ENCODE results near the gene RTN1. TPM values are rescaled to one million over a fixed set of nuclear protein-coding genes. Genes with fewer than 3 reads are reported as not detected.

The RTN1 gene
- total RNA-seq, 1 donor from 2014 or later: not detected

GRCh38 chr14:59704054-59704645 is 166.4 kb downstream of the RTN1 start:
- no peaks in the 10 kb centered on the region for H3K4me1 Mint-ChIP-seq (ENCODE audit: low read depth)
- no peak overlapping the region for H3K27ac Mint-ChIP-seq
- intact Hi-C loops (cut with micrococcal nuclease): no loop called here
- peaks cover 2% of the 10 kb centered on the region for H3K27me3 Mint-ChIP-seq (ENCODE audit: insufficient read depth)
- no peak for DNase-seq (ENCODE audit: low spot score)
- H3K9me3 Mint-ChIP-seq: no peaks in the 10 kb centered on the region
- H3K36me3 Mint-ChIP-seq (ENCODE audit: low read depth): no peaks in the 10 kb centered on the region
- no peak overlapping the region for H3K4me3 Mint-ChIP-seq

- no peak overlapping the region for H3K27ac Mint-ChIP-seq
- DNase-seq (ENCODE audit: low spot score): no peak
- peaks cover 6% of the 10 kb centered on the region for H3K27me3 Mint-ChIP-seq (ENCODE audit: insufficient read depth)
- intact Hi-C loops (cut with micrococcal nuclease): no loop called here
- H3K4me1 Mint-ChIP-seq (ENCODE audit: low read depth): no peaks in the 10 kb centered on the region
- H3K9me3 Mint-ChIP-seq: no peaks in the 10 kb centered on the region
- H3K36me3 Mint-ChIP-seq (ENCODE audit: low read depth): no peaks in the 10 kb centered on the region
- no peak overlapping the region for H3K4me3 Mint-ChIP-seq
These were observed 171.1 kb downstream of the RTN1 start for GRCh38 chr14:59699442-59699841.

- intact Hi-C loops (cut with micrococcal nuclease): no loop called here
- Mint-ChIP-seq H3K4me3 (no peak overlapping the region), H3K27me3 (ENCODE audit: insufficient read depth) (peaks cover 6% of the 10 kb centered on the region), H3K4me1 (ENCODE audit: low read depth) (no peaks in the 10 kb centered on the region), H3K9me3 (no peaks in the 10 kb centered on the region), H3K27ac (no peak overlapping the region), H3K36me3 (ENCODE audit: low read depth) (no peaks in the 10 kb centered on the region)
- DNase-seq (ENCODE audit: low spot score): no peak
These were observed 171.8 kb downstream of the RTN1 start for GRCh38 chr14:59698793-59699192.

- no peak for DNase-seq (ENCODE audit: low spot score)
- intact Hi-C loops (cut with micrococcal nuclease): no loop called here
- H3K27me3 Mint-ChIP-seq (ENCODE audit: insufficient read depth): peaks cover 6% of the 10 kb centered on the region
- H3K4me1 Mint-ChIP-seq (ENCODE audit: low read depth): no peaks in the 10 kb centered on the region
- H3K9me3 Mint-ChIP-seq: no peaks in the 10 kb centered on the region
- no peak overlapping the region for H3K4me3 Mint-ChIP-seq
- H3K27ac Mint-ChIP-seq: no peak overlapping the region
- H3K36me3 Mint-ChIP-seq (ENCODE audit: low read depth): no peaks in the 10 kb centered on the region
These were observed 175.4 kb downstream of the RTN1 start for GRCh38 chr14:59695198-59695597.

GRCh38 chr14:59691266-59691665 is 179.3 kb downstream of the RTN1 start:
- H3K36me3 Mint-ChIP-seq (ENCODE audit: low read depth): no peaks in the 10 kb centered on the region
- no peaks in the 10 kb centered on the region for H3K4me1 Mint-ChIP-seq (ENCODE audit: low read depth)
- no peak overlapping the region for H3K4me3 Mint-ChIP-seq
- H3K9me3 Mint-ChIP-seq: no peaks in the 10 kb centered on the region
- intact Hi-C loops (cut with micrococcal nuclease): no loop called here
- peaks cover 6% of the 10 kb centered on the region for H3K27me3 Mint-ChIP-seq (ENCODE audit: insufficient read depth)
- H3K27ac Mint-ChIP-seq: no peak overlapping the region
- DNase-seq (ENCODE audit: low spot score): no peak

GRCh38 chr14:59690426-59690825 is 180.2 kb downstream of the RTN1 start:
- H3K4me3 Mint-ChIP-seq: no peak overlapping the region
- H3K9me3 Mint-ChIP-seq: no peaks in the 10 kb centered on the region
- H3K27ac Mint-ChIP-seq: no peak overlapping the region
- DNase-seq (ENCODE audit: low spot score): no peak
- peaks cover 9% of the 10 kb centered on the region for H3K27me3 Mint-ChIP-seq (ENCODE audit: insufficient read depth)
- intact Hi-C loops (cut with micrococcal nuclease): no loop called here
- no peaks in the 10 kb centered on the region for H3K36me3 Mint-ChIP-seq (ENCODE audit: low read depth)
- no peaks in the 10 kb centered on the region for H3K4me1 Mint-ChIP-seq (ENCODE audit: low read depth)

GRCh38 chr14:59688224-59689170 is 182.1 kb downstream of the RTN1 start:
- DNase-seq (ENCODE audit: low spot score): no peak
- H3K4me1 Mint-ChIP-seq (ENCODE audit: low read depth): no peaks in the 10 kb centered on the region
- H3K9me3 Mint-ChIP-seq: no peaks in the 10 kb centered on the region
- H3K36me3 Mint-ChIP-seq (ENCODE audit: low read depth): no peaks in the 10 kb centered on the region
- no peak overlapping the region for H3K4me3 Mint-ChIP-seq
- intact Hi-C loops (cut with micrococcal nuclease): loop anchor here (1.0 kb wide), 1 partner anchor 181 kb away; no protein-coding TSS in a partner anchor
- H3K27ac Mint-ChIP-seq: no peak overlapping the region
- H3K27me3 Mint-ChIP-seq (ENCODE audit: insufficient read depth): peaks cover 11% of the 10 kb centered on the region

- H3K36me3 Mint-ChIP-seq (ENCODE audit: low read depth): no peaks in the 10 kb centered on the region
- no peaks in the 10 kb centered on the region for H3K4me1 Mint-ChIP-seq (ENCODE audit: low read depth)
- no peaks in the 10 kb centered on the region for H3K9me3 Mint-ChIP-seq
- no peak for DNase-seq (ENCODE audit: low spot score)
- intact Hi-C loops (cut with micrococcal nuclease): loop anchor here (1.0 kb wide), 1 partner anchor 180 kb away; no protein-coding TSS in a partner anchor
- no peak overlapping the region for H3K4me3 Mint-ChIP-seq
- H3K27me3 Mint-ChIP-seq (ENCODE audit: insufficient read depth): peaks cover 11% of the 10 kb centered on the region
- H3K27ac Mint-ChIP-seq: no peak overlapping the region
These were observed 182.9 kb downstream of the RTN1 start for GRCh38 chr14:59687663-59688062.

- Mint-ChIP-seq H3K4me1 (ENCODE audit: low read depth) (no peaks in the 10 kb centered on the region), H3K9me3 (no peaks in the 10 kb centered on the region), H3K27ac (no peak overlapping the region), H3K27me3 (ENCODE audit: insufficient read depth) (peaks cover 4% of the 10 kb centered on the region), H3K36me3 (ENCODE audit: low read depth) (no peaks in the 10 kb centered on the region), H3K4me3 (no peak overlapping the region)
- intact Hi-C loops (cut with micrococcal nuclease): no loop called here
- DNase-seq (ENCODE audit: low spot score): no peak
These were observed 190.7 kb downstream of the RTN1 start for GRCh38 chr14:59679872-59680271.

- no peaks in the 10 kb centered on the region for H3K27me3 Mint-ChIP-seq (ENCODE audit: insufficient read depth)
- no peak overlapping the region for H3K27ac Mint-ChIP-seq
- intact Hi-C loops (cut with micrococcal nuclease): no loop called here
- H3K9me3 Mint-ChIP-seq: no peaks in the 10 kb centered on the region
- no peaks in the 10 kb centered on the region for H3K36me3 Mint-ChIP-seq (ENCODE audit: low read depth)
- H3K4me3 Mint-ChIP-seq: no peak overlapping the region
- H3K4me1 Mint-ChIP-seq (ENCODE audit: low read depth): no peaks in the 10 kb centered on the region
- no peak for DNase-seq (ENCODE audit: low spot score)
These were observed 192.2 kb downstream of the RTN1 start for GRCh38 chr14:59678352-59678751.

GRCh38 chr14:59677771-59678231 is 192.8 kb downstream of the RTN1 start:
- H3K9me3 Mint-ChIP-seq: no peaks in the 10 kb centered on the region
- intact Hi-C loops (cut with micrococcal nuclease): no loop called here
- DNase-seq (ENCODE audit: low spot score): no peak
- H3K36me3 Mint-ChIP-seq (ENCODE audit: low read depth): no peaks in the 10 kb centered on the region
- no peaks in the 10 kb centered on the region for H3K27me3 Mint-ChIP-seq (ENCODE audit: insufficient read depth)
- no peak overlapping the region for H3K4me3 Mint-ChIP-seq
- H3K4me1 Mint-ChIP-seq (ENCODE audit: low read depth): no peaks in the 10 kb centered on the region
- H3K27ac Mint-ChIP-seq: no peak overlapping the region

- Mint-ChIP-seq H3K36me3 (ENCODE audit: low read depth) (no peaks in the 10 kb centered on the region), H3K27ac (no peak overlapping the region), H3K4me3 (no peak overlapping the region), H3K4me1 (ENCODE audit: low read depth) (no peaks in the 10 kb centered on the region), H3K9me3 (no peaks in the 10 kb centered on the region), H3K27me3 (ENCODE audit: insufficient read depth) (no peaks in the 10 kb centered on the region)
- DNase-seq (ENCODE audit: low spot score): no peak
- intact Hi-C loops (cut with micrococcal nuclease): no loop called here
These were observed 195.2 kb downstream of the RTN1 start for GRCh38 chr14:59675394-59675793.

GRCh38 chr14:59664741-59665140 is 205.8 kb downstream of the RTN1 start:
- Mint-ChIP-seq H3K9me3 (peaks cover 13% of the 10 kb centered on the region), H3K27ac (no peak overlapping the region), H3K4me3 (no peak overlapping the region), H3K27me3 (ENCODE audit: insufficient read depth) (peaks cover 2% of the 10 kb centered on the region), H3K36me3 (ENCODE audit: low read depth) (no peaks in the 10 kb centered on the region), H3K4me1 (ENCODE audit: low read depth) (no peaks in the 10 kb centered on the region)
- no peak for DNase-seq (ENCODE audit: low spot score)
- intact Hi-C loops (cut with micrococcal nuclease): no loop called here

All from activated T-helper 1 cell treated with anti-CD3 and anti-CD28 coated beads, Interleukin-12 subunit alpha, Interleukin-12 subunit beta, Interleukin-2, Interleukin-4 antibody, amounts not matched to agents 30 ng/mL and 10 ng/mL and 1 ng/mL, durations not matched to agents 14 hours and 24 hours and 36 hours (primary cell).